Muscle layer of duodenum (tissue), 2 donors: ENCODE measurements around the gene WNT2B.

Experiments
- H3K27ac ChIP-seq: one replicate; pipeline ENCODE4 v1.7.0; 2013; ENCODE audit warnings: mild to moderate bottlenecking, low read length
- H3K27me3 ChIP-seq: one replicate; pipeline ENCODE4 v1.7.0; 2013; ENCODE audit warnings: low read depth, mild to moderate bottlenecking, control low read depth, low read length
- H3K36me3 ChIP-seq, 2 donors: one replicate each; pipeline ENCODE4 v1.7.0; 2013; ENCODE audit warnings: low read length in 2 of 2, control low read depth in 1 of 2, mild to moderate bottlenecking in 1 of 2; ENCODE audit not compliant: insufficient read depth in 2 of 2, control insufficient read depth in 1 of 2
- H3K4me1 ChIP-seq, 2 donors: one replicate each; pipeline ENCODE4 v1.7.0; 2013; ENCODE audit warnings: low read length in 2 of 2, mild to moderate bottlenecking in 2 of 2, control low read depth in 1 of 2, moderate library complexity in 1 of 2; ENCODE audit not compliant: insufficient read depth in 2 of 2, control insufficient read depth in 1 of 2
- H3K4me3 ChIP-seq, 2 donors: one replicate each; pipeline ENCODE4 v1.7.0; 2013; ENCODE audit warnings: low read length in 2 of 2, low read depth in 1 of 2, mild to moderate bottlenecking in 1 of 2
- H3K9me3 ChIP-seq, 2 donors: one replicate each; pipeline ENCODE4 v1.7.0; 2013; ENCODE audit warnings: low read length in 2 of 2, control low read depth in 1 of 2, mild to moderate bottlenecking in 1 of 2; ENCODE audit not compliant: control insufficient read depth in 1 of 2
- donor health status: healthy.

The WNT2B gene

GRCh38 chr1:112544011-112544688 is 35.4 kb downstream of the WNT2B start:
- peak overlapping the region; percentile 43 for H3K27ac ChIP-seq
- no peaks in the 10 kb centered on the region for H3K27me3 ChIP-seq
- no peak overlapping the region for H3K4me3 ChIP-seq
- H3K36me3 ChIP-seq: peaks cover 12 to 13% of the 10 kb centered on the region in 2 donors
- no peaks in the 10 kb centered on the region for H3K4me1 ChIP-seq
- H3K9me3 ChIP-seq: no peaks in the 10 kb centered on the region

GRCh38 chr1:112544751-112545150 is 36.0 kb downstream of the WNT2B start:
- no peaks in the 10 kb centered on the region for H3K27me3 ChIP-seq
- H3K4me3 ChIP-seq: no peak overlapping the region
- no peaks in the 10 kb centered on the region for H3K9me3 ChIP-seq
- H3K36me3 ChIP-seq: peaks cover 8 to 12% of the 10 kb centered on the region in 2 donors
- H3K27ac ChIP-seq: peak overlapping the region; percentile 43
- no peaks in the 10 kb centered on the region for H3K4me1 ChIP-seq

- peaks cover 0 to 12% of the 10 kb centered on the region in 2 donors for H3K36me3 ChIP-seq
- no peak overlapping the region for H3K4me3 ChIP-seq
- no peaks in the 10 kb centered on the region for H3K9me3 ChIP-seq
- H3K27ac ChIP-seq: no peak overlapping the region
- no peaks in the 10 kb centered on the region for H3K27me3 ChIP-seq
- no peaks in the 10 kb centered on the region for H3K4me1 ChIP-seq
These were observed 37.3 kb downstream of the WNT2B start for GRCh38 chr1:112546076-112546475.

- H3K9me3 ChIP-seq: no peaks in the 10 kb centered on the region
- no peak overlapping the region for H3K27ac ChIP-seq
- peaks cover 0 to 9% of the 10 kb centered on the region in 2 donors for H3K36me3 ChIP-seq
- no peaks in the 10 kb centered on the region for H3K4me1 ChIP-seq
- no peaks in the 10 kb centered on the region for H3K27me3 ChIP-seq
- H3K4me3 ChIP-seq: no peak overlapping the region
These were observed 39.8 kb downstream of the WNT2B start for GRCh38 chr1:112548547-112548946.

- no peak overlapping the region for H3K27ac ChIP-seq
- H3K27me3 ChIP-seq: no peaks in the 10 kb centered on the region
- H3K4me3 ChIP-seq: no peak overlapping the region
- no peaks in the 10 kb centered on the region for H3K4me1 ChIP-seq
- no peaks in the 10 kb centered on the region for H3K9me3 ChIP-seq
- peaks cover 0 to 9% of the 10 kb centered on the region in 2 donors for H3K36me3 ChIP-seq
These were observed 40.8 kb downstream of the WNT2B start for GRCh38 chr1:112549590-112549989.

GRCh38 chr1:112554411-112554810 is 45.6 kb downstream of the WNT2B start:
- Histone ChIP-seq H3K36me3 (no peaks in the 10 kb centered on the region), H3K27me3 (no peaks in the 10 kb centered on the region), H3K4me3 (no peak overlapping the region), H3K4me1 (no peaks in the 10 kb centered on the region), H3K9me3 (no peaks in the 10 kb centered on the region), H3K27ac (no peak overlapping the region)

GRCh38 chr1:112557385-112557784 is 48.6 kb downstream of the WNT2B start:
- no peaks in the 10 kb centered on the region for H3K36me3 ChIP-seq
- H3K27me3 ChIP-seq: no peaks in the 10 kb centered on the region
- no peak overlapping the region for H3K4me3 ChIP-seq
- no peaks in the 10 kb centered on the region for H3K9me3 ChIP-seq
- H3K27ac ChIP-seq: no peak overlapping the region
- no peaks in the 10 kb centered on the region for H3K4me1 ChIP-seq

- H3K4me3 ChIP-seq: no peak overlapping the region
- H3K27me3 ChIP-seq: no peaks in the 10 kb centered on the region
- no peaks in the 10 kb centered on the region for H3K9me3 ChIP-seq
- no peaks in the 10 kb centered on the region for H3K4me1 ChIP-seq
- peaks cover 0 to 3% of the 10 kb centered on the region in 2 donors for H3K36me3 ChIP-seq
- H3K27ac ChIP-seq: no peak overlapping the region
These were observed 49.9 kb downstream of the WNT2B start for GRCh38 chr1:112558634-112559033.

- no peaks in the 10 kb centered on the region for H3K9me3 ChIP-seq
- H3K4me1 ChIP-seq: no peaks in the 10 kb centered on the region
- no peak overlapping the region for H3K4me3 ChIP-seq
- peaks cover 0 to 5% of the 10 kb centered on the region in 2 donors for H3K36me3 ChIP-seq
- H3K27ac ChIP-seq: no peak overlapping the region
- no peaks in the 10 kb centered on the region for H3K27me3 ChIP-seq
These were observed 54.6 kb downstream of the WNT2B start for GRCh38 chr1:112563341-112563740.

- Histone ChIP-seq H3K36me3 (peaks cover 0 to 5% of the 10 kb centered on the region in 2 donors), H3K27me3 (no peaks in the 10 kb centered on the region), H3K4me3 (no peak overlapping the region), H3K27ac (no peak overlapping the region), H3K4me1 (no peaks in the 10 kb centered on the region), H3K9me3 (no peaks in the 10 kb centered on the region)
These were observed 55.3 kb downstream of the WNT2B start for GRCh38 chr1:112564081-112564480.

- H3K4me3 ChIP-seq: no peak overlapping the region
- no peaks in the 10 kb centered on the region for H3K9me3 ChIP-seq
- H3K36me3 ChIP-seq: peaks cover 3 to 8% of the 10 kb centered on the region in 2 donors
- no peaks in the 10 kb centered on the region for H3K4me1 ChIP-seq
- H3K27ac ChIP-seq: no peak overlapping the region
- H3K27me3 ChIP-seq: no peaks in the 10 kb centered on the region
These were observed 57.0 kb downstream of the WNT2B start for GRCh38 chr1:112565800-112566199.
